PC-9 (cell line): Measurements from ENCODE around the gene CNPY4.

Source experiments
- EZH2 ChIP-seq: fragments of 200-600 bp; sonication (generic); IDR thresholded peaks from 2 replicates; pipeline ENCODE4 v1.8.0; 2017; ENCODE audit warnings: antibody characterized with exemption, low read depth
- TF ChIP-seq, protein P1 (sequence below): fragments of 200-600 bp; sonication (generic); conservative IDR thresholded peaks from 2 replicates; pipeline ENCODE4 v1.6.1; 2017; ENCODE audit warnings: mixed run types, antibody characterized with exemption, mild to moderate bottlenecking, moderate library complexity

DNA sequence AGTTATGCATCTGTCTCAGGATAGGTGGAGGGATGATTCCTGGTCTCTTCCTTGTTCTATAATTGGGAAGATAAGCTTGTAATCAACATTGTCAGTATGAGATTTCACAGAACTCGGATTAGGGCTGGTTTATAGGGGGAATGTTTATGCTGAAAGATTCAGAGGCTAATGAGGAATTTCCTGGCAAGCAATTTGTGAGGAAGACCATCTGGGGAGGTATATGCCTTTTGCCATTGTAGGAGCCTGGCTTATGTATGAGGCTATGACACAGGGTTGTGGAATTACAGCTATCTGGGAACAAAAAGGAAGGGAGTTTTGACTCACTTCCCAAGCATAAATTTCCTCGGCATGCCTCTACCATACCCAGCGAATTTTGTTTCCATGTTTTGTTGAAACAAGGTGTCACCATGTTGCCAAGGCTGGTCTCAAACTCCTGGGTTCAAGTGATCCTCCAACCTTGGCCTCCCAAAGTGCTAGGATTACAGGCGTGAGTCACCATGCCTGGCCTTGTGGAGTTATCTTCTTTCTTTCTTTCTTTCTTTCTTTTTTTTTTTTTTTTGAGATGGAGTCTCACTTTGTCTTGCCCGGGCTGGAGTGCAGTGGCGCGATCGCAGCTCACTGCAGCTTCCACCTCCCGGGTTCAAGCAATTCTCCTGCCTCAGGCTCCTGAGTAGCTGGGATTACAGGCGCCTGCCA, 32.2 kb upstream of the CNPY4 start:
- TF ChIP-seq, protein P1, sequence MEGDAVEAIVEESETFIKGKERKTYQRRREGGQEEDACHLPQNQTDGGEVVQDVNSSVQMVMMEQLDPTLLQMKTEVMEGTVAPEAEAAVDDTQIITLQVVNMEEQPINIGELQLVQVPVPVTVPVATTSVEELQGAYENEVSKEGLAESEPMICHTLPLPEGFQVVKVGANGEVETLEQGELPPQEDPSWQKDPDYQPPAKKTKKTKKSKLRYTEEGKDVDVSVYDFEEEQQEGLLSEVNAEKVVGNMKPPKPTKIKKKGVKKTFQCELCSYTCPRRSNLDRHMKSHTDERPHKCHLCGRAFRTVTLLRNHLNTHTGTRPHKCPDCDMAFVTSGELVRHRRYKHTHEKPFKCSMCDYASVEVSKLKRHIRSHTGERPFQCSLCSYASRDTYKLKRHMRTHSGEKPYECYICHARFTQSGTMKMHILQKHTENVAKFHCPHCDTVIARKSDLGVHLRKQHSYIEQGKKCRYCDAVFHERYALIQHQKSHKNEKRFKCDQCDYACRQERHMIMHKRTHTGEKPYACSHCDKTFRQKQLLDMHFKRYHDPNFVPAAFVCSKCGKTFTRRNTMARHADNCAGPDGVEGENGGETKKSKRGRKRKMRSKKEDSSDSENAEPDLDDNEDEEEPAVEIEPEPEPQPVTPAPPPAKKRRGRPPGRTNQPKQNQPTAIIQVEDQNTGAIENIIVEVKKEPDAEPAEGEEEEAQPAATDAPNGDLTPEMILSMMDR: no peak
- TF ChIP-seq EZH2: no peak
